Measurements from ENCODE around the gene SYT3.
"Not testable (repeated sequence)": the region's sequence is repeated elsewhere in the genome, so short reads cannot be mapped to it uniquely, and the experiment has no call there.

Gene SYT3

DNA sequence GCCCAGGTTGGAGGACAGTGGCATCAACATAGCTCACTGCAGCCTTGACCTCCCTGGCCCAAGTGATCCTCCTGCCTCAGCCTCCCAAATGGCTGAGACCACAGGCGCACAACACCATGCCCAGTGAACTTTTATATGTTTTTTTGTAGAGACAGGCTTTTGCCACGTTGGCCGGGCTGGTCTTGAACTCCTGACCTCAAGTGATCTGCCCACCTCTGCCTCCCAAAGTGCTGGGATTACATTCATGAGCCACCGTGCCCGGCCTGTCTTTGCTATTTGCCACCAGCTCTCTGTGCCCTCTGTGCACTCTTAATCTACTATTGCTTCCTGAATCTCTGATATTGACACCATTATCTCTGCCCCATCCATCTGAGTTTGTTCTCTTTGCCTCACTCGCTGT lies 37.2 kb downstream of the SYT3 start:
- FAIRE-seq, result no peak

DNA sequence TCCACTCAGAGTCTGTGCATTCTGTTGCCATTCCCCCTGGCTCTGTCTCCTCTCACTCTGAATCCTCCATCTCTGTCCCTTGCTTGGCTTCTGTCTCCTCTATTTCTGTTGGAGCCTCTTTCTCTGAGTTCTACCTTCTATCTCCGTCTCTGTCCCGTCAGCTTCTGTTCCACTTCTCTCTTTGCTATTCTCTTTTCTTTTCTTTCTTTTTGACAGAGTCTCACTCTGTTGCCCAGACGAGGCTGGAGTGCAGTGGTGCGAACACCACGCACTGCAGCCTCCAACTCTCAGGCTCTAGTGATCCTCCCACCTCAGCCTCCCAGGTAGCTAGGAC lies 37.6 kb downstream of the SYT3 start:
- FAIRE-seq, result no peak

DNA sequence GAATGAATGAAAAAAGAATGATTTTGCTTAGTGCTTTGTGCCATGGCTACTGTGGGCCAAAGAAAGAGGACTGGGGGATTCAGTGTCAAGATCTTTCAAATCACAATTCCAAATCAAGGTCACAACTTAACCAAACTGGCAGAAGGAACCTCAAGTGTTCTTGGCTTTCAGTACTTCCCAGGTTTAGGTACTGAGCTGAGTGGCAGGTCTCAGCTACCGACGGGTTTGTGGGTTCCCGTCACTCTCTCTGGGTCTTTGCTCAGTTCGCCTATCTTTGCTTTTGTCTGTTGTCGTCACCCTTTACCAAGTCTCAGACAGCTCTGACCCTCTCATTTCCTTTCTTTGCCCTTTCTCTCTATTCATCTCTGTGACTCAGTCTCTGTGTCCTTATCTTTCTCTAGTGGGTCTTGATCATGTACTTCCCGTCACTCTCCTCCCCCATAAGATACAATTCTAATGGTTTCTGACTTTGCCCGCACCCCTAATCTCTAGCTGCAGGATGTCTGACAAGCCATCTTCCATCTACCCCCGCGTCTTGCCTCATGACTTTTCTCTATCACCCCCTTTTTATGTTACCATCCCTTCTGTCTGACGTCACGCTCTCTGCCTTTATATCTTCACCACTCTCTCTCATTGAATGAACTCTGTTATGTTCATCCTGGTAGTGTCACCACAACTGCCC lies 38.1 kb downstream of the SYT3 start:
- no peak for FAIRE-seq

DNA sequence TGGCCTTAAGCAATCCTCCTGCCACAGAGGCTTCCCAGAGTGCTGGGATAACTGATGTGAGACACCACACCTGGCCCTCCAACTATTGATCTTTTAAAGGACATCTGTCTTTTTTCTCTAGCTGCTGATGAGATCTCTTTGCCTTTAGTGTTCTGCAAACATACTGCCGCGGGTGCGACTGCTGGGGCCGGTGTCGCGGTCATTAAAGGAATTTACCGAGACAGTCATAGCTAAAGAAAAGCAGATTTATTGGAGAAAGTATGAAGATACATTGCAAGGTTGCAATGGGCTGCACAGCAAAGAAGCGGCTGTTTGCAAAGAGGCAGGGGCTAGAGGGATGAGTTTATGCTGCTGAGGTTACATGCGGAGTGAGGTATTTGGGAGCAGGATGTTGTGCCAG lies 40.3 kb downstream of the SYT3 start:
- FAIRE-seq, result no peak

DNA sequence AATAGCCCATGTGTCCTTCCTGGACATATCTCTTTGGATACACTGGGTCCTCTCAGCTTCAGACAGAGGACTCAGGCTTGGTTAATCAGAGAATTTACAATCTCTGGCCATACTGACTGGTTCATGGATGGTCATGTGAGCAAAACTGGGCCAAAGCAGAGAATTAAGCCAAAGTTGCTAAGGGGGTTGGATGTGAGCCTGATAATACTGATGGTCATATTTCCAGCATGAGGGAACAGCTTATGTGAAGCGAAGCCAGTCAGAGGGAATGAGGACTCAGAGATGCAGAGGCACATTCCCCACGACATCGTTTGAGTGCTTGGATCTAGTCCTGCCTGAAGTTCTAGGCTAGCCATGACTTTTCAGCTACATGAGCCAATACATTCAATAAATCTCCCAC lies 49.5 kb downstream of the SYT3 start:
- FAIRE-seq, result no peak

DNA sequence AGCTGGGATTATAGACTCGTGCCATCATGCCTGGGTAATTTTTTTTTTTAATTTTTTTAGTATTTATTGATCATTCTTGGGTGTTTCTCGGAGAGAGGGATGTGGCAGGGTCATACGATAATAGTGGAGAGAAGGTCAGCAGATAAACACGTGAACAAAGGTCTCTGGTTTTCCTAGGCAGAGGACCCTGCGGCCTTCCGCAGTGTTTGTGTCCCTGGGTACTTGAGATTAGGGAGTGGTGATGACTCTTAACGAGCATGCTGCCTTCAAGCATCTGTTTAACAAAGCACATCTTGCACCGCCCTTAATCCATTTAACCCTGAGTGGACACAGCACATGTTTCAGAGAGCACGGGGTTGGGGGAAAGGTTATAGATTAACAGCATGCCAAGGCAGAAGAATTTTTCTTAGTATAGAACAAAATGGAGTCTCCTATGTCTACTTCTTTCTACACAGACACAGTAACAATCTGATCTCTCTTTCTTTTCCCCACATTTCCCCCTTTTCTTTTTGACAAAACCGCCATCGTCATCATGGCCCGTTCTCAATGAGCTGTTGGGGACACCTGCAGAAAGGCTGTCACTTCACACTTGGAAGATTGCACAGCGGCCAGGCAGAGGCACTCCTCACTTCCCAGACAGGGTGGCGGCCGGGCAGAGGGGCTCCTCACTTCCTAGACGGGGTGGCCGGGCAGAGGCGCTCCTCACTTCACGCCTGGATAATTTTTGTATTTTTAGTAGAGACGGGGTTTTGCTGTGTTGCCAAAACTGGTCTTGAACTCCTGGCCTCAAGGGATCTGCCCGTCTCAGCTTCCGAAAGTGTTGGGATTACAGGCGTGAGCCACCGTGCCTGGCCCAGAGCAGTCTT lies 57.7 kb downstream of the SYT3 start:
- FAIRE-seq, result not testable (repeated sequence)

DNA sequence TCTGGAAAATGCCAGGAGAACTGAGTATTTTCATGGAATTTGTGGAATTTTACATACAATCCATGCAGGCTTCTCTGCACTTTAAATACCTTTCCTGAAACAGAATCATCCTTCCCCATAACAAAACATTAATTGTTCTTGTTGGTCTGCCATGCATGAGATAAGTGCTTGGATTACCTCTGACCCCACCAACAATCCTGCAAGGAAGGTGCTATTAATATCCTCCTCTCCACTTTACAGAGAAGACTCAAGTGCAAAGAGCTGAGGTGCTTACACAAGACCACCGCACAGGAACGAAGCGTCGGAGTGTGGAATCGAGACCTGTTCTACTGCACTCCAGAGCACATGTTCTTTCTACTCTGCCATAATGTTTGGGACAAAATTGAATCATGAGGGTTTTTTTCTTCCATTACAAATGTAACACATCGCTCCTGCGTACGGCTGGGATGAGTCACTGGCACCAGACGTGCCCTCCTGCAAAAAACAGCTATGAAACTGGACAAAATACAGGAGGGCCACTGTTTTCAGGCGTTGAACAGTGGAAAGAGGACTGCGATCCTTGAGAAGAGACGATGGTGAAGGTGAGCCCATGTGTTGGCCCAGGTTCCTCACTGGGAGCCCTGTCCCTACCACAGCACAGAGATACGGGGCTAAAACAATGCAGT lies 58.6 kb downstream of the SYT3 start:
- no peak for FAIRE-seq

DNA sequence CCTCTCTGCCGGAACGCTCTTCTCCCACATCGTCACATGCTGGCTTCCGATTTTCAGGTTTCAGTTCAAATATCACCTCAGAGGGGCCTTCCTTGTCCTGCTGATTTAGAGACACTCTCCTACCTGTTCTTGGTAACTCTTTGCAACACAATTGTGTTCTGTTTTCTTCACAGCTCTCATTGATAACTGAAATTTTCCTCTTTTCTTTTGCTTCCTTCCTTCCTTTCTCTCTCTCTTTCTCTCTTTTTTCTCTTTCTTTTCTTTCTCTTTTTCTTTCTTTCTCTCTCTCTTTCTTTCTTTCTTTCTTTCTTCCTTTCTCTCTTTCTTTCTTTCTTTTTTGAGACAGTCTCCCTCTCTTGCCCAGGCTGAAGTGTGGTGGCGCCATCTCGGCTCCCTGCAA lies 59.4 kb downstream of the SYT3 start:
- no peak for FAIRE-seq

DNA sequence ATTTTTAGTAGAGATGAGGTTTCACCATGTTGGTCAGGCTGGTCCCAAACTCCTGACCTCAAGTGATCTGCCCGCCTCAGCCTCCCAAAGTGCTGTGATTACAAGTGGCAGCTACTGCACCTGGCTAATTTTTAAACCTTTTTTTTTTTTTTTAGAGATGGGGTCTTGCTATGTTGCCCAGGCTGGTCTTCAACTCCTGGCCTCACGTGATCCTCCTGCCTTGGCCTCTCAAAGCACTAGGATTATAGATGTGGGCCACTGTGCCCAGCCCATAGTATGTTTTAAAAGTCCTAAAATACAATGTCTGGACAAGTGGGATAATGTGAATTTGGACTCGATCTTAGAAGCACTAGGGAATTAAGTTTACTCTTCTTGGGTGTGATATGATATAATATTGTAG lies 62.9 kb downstream of the SYT3 start:
- not testable (repeated sequence) for FAIRE-seq

DNA sequence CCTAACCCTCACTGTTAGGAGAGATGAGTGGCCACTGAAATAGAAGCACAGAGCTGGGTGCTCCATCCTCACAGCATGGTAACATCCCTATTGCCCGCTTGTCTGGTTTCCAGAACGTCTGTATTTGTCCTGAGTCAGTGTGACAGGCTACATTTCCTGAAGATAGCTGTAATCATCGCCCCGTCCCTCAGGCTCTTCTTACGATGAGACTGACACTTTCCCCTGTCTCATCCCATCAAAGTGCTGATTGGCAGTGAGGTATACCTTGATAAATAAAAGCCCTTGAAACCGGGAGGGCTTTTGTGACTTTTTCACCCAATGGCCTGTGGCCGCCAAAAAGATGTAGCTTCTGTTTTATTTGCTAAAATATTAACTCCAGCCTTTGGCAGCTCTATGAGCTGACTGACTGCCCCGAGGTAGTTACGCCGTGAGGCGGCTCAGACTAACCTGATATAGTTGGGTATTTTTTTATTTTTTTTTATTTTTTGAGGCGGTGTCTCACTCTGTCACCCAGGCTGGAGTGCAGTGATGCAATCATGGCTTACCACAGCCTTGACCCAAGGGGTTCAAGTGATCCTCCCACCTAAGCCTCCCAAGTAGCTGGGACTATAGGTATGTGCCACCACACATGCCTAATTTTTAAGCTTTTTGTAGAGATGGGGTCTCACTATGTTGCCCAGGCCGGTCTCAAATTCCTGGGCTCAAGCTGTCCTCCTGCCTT lies 65.8 kb downstream of the SYT3 start:
- no peak for FAIRE-seq
